ENCODE measurements around the gene GRIK4.

DNA sequence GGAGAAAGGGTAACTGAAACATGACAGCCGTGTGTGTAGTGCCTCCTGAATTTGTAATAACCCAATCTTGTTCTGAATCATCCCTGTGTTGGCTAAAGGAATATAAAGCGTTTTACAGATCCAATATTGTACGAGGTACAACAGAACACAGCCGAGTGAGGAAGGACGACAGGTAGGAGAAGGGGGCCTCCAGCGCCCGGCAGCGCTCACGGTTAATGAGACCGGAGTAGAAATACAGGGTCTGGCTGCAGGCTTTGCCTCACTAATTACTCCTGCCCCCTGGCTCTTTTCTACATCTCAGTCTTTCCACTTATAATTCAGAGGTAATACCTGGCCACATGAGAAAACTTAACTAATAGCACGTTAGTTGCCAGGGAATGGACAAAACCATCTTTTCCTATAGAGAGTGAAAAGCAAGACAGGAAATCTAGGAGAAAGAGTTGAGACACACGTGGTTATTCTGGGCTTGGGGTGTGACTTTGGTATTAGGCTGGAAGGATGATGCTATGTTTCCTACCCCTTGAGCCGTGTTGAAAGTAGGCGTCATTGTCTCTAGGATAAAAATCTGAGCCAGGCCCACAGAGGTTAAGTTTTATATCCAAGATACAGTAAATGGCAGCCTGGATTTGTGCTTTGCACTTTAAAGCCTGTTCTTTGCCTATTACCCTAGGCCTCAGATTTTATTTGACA is 54.1 kb downstream of the GRIK4 start:
- TF ChIP-seq POLR2AphosphoS5 (IDR thresholded peaks at IDR 0.05; ENCODE audit: low read depth) (no peak), GABPA (IDR thresholded peaks at IDR 0.05; ENCODE audit: low read depth) (no peak), SPI1 (IDR thresholded peaks at IDR 0.05; ENCODE audit: borderline replicate concordance, low read depth) (no peak)
- TF ChIP-seq, protein P1, sequence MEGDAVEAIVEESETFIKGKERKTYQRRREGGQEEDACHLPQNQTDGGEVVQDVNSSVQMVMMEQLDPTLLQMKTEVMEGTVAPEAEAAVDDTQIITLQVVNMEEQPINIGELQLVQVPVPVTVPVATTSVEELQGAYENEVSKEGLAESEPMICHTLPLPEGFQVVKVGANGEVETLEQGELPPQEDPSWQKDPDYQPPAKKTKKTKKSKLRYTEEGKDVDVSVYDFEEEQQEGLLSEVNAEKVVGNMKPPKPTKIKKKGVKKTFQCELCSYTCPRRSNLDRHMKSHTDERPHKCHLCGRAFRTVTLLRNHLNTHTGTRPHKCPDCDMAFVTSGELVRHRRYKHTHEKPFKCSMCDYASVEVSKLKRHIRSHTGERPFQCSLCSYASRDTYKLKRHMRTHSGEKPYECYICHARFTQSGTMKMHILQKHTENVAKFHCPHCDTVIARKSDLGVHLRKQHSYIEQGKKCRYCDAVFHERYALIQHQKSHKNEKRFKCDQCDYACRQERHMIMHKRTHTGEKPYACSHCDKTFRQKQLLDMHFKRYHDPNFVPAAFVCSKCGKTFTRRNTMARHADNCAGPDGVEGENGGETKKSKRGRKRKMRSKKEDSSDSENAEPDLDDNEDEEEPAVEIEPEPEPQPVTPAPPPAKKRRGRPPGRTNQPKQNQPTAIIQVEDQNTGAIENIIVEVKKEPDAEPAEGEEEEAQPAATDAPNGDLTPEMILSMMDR (IDR thresholded peaks at IDR 0.05; ENCODE audit: insufficient read depth, low read length), result no peak
- TF ChIP-seq, protein P2, sequence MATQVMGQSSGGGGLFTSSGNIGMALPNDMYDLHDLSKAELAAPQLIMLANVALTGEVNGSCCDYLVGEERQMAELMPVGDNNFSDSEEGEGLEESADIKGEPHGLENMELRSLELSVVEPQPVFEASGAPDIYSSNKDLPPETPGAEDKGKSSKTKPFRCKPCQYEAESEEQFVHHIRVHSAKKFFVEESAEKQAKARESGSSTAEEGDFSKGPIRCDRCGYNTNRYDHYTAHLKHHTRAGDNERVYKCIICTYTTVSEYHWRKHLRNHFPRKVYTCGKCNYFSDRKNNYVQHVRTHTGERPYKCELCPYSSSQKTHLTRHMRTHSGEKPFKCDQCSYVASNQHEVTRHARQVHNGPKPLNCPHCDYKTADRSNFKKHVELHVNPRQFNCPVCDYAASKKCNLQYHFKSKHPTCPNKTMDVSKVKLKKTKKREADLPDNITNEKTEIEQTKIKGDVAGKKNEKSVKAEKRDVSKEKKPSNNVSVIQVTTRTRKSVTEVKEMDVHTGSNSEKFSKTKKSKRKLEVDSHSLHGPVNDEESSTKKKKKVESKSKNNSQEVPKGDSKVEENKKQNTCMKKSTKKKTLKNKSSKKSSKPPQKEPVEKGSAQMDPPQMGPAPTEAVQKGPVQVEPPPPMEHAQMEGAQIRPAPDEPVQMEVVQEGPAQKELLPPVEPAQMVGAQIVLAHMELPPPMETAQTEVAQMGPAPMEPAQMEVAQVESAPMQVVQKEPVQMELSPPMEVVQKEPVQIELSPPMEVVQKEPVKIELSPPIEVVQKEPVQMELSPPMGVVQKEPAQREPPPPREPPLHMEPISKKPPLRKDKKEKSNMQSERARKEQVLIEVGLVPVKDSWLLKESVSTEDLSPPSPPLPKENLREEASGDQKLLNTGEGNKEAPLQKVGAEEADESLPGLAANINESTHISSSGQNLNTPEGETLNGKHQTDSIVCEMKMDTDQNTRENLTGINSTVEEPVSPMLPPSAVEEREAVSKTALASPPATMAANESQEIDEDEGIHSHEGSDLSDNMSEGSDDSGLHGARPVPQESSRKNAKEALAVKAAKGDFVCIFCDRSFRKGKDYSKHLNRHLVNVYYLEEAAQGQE (IDR thresholded peaks at IDR 0.05; ENCODE audit: insufficient replicate concordance, low read depth), result no peak
